KOPT-K1 (cell line): ENCODE data around the gene CDC20.
"Not testable (repeated sequence)": the region's sequence is repeated elsewhere in the genome, so short reads cannot be mapped to it uniquely, and the experiment has no call there.

ENCODE experiments used
- H3K27ac ChIP-seq: fragments of 200-600 bp; sonication (generic); 2 replicates; pipeline ENCODE4 v1.5.1; 2016; ENCODE audit warnings: antibody characterized with exemption, mild to moderate bottlenecking, low read depth, low read length; ENCODE audit not compliant: poor library complexity, severe bottlenecking
- H3K36me3 ChIP-seq: fragments of 200-600 bp; sonication (generic); 2 replicates; pipeline ENCODE4 v1.5.1; 2017; ENCODE audit warnings: antibody characterized with exemption, mild to moderate bottlenecking, low read length, moderate library complexity; ENCODE audit not compliant: insufficient read depth
- H3K9me3 ChIP-seq: fragments of 200-600 bp; sonication (generic); 2 replicates; pipeline ENCODE4 v1.5.1; 2017; ENCODE audit warnings: antibody characterized with exemption, low read length, mild to moderate bottlenecking; ENCODE audit not compliant: insufficient read depth, poor library complexity, severe bottlenecking

Gene CDC20

DNA sequence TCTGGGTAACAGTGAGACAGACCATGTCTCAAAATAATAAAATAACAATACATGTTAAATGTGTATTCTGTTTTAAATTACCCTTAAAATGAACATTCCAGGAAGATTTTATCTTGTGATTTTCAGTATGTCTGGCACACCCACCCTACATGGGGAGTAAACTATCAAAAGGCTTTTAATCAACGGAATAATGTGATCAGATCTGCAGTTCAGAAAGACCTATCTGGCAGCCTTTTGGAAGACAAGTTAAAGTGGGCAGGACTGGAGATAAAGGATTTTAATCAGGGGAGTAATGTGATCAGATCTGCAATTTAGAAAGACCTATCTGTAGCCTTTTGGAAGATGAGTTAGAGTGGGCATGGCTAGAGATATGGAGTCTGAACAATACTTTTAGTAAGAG, 20.7 kb downstream of the CDC20 start:
- Histone ChIP-seq H3K36me3 (peaks cover 33% of the 10 kb centered on the region), H3K9me3 (no peaks in the 10 kb centered on the region), H3K27ac (no peak overlapping the region)

DNA sequence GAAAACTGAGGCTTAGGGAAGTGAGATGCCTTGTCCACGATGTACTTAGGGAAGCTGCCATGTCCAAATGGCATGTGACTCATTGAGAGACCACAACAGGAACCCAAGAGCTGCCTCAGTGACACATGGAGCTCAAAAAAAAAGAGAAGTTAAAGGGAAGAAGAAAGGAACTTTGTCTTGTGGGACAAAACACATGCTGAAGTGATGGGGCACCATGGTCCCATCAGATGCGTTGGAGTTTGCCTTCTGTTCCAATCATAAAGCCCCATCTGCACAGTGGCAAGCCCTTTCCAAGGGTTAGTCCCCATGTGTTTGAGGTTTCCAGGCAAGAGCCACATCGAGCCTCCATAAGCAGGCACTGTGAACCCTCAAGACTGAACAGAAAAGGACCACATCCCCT, 22.8 kb downstream of the CDC20 start:
- Histone ChIP-seq H3K36me3 (peaks cover 55% of the 10 kb centered on the region), H3K27ac (no peak overlapping the region), H3K9me3 (no peaks in the 10 kb centered on the region)

DNA sequence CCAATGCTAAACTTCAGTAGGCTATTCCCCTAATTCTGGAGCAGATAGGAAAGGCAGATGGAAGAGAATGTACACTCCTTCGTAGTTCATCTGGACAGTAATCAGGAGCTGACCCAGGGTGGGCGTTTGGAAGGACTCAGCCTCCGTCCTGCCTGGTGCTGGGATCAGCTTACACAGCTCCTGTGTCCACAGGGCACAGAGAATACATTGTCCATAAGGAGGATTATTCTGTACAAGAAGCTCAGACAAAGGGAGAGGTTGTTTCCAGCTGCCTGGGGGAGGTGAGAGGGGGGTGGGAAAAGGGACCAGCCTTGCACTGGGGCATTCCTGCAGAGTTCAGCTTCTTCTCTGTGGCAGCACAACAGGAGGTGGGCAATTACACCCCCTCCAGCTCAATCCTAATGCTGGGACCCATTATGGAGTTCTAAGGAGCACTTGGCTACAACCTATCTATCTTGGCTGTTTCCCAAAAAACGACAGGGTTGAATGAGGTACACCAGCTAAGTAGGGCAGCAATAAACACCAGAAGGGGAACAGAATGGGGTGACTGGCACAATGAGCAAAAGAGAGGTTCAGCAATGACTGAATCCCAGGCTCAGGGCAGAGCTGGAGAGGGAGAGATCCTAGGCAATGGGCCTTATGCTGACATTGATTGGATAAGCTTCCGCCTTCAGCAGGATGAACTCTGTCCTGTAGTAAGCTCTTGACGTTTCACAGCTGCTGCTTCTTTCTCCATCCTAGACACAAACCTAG, 23.4 kb downstream of the CDC20 start:
- Histone ChIP-seq H3K36me3 (peaks cover 61% of the 10 kb centered on the region), H3K9me3 (no peaks in the 10 kb centered on the region), H3K27ac (no peak overlapping the region)

DNA sequence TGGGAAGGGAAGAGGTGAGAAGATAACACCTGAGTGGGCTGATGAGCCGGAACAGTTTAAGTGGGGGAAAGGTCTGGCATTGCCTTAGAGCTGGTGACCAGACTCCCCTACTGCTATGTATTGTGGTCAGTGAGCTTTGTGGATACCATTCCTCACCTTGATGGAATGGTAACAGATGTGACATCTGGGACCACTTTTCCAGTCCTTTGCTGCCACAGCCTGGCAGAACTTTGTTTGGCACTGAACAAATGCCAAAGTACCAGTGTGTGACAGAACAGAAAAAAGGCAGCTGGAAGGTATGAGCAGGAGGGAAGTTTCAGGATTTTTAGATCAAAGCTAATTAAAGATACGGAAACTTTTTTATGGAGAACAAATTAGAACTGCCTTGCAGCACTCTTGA, 24.7 kb downstream of the CDC20 start:
- no peak overlapping the region for H3K27ac ChIP-seq
- H3K9me3 ChIP-seq = no peaks in the 10 kb centered on the region
- peaks cover 69% of the 10 kb centered on the region for H3K36me3 ChIP-seq

DNA sequence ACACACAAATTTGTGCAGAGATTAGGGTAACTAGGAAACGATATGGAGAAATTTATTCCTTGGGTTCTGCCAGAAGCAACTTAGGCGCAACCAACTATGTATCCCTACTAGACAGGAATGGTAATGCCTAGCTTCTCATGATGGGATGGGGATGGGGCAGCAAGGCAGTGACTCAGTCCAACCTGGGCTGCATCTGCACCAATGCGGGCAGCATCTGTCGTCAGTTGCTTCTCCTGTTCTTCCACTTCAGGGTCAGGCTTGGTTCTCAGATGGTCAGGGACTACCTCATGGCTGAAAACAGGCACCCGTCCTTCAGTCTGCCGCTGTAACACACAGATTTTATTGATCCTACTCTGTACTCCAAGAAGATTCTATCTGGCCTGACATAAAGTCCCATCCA, 27.9 kb downstream of the CDC20 start:
- Histone ChIP-seq H3K9me3 (no peaks in the 10 kb centered on the region), H3K27ac (no peak overlapping the region), H3K36me3 (peaks cover 64% of the 10 kb centered on the region)

DNA sequence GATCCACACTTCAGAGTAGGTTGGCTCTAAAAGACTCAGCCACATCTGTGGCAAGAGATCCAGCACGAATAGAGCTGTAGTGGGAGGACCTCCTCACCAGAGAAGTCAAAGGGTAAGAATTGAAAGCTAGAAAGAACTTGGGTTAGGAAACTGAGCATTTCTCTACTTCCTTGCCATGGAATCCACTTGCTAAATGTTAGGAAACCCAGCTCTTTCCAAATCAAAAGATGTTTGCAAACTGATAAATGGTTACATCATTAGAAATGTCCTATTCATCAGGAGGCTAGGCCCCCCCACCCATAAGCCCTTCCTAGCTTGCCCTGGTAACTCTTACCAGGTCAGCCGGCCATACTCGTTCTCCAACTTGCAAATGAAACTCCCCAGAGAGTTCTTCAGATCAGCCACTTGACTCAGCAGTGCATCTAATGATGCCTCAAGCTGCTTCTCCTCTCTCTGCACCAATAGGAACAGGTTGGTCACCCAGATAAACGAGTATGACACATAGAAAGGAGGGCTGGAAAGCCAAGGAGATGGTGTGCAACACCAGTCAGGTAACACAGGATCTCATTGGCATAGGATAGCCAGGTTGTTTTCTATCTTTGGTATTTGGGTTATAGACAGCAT, 29.3 kb downstream of the CDC20 start:
- no peaks in the 10 kb centered on the region for H3K9me3 ChIP-seq
- peaks cover 50% of the 10 kb centered on the region for H3K36me3 ChIP-seq
- no peak overlapping the region for H3K27ac ChIP-seq

DNA sequence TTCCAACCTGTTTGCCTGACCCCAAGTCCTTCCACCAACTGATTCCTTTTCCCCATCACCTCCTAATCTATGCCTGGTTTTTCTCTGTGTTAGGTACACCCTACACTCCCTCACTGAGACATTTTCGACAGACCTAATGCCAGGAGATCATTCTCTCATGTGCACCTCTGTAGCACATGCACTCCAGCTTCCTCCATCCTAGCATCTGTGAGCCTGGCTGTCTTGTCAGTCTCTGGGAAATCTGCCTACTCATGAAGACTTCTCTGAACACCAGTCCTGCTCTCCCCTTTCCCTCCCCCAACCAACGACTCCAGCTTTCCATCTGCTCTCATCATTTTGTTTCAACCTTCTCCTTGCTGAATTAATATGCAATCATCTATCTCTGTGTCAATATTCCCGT, 29.8 kb downstream of the CDC20 start:
- Histone ChIP-seq H3K36me3 (peaks cover 44% of the 10 kb centered on the region), H3K9me3 (no peaks in the 10 kb centered on the region), H3K27ac (peak overlapping the region; percentile 84)

DNA sequence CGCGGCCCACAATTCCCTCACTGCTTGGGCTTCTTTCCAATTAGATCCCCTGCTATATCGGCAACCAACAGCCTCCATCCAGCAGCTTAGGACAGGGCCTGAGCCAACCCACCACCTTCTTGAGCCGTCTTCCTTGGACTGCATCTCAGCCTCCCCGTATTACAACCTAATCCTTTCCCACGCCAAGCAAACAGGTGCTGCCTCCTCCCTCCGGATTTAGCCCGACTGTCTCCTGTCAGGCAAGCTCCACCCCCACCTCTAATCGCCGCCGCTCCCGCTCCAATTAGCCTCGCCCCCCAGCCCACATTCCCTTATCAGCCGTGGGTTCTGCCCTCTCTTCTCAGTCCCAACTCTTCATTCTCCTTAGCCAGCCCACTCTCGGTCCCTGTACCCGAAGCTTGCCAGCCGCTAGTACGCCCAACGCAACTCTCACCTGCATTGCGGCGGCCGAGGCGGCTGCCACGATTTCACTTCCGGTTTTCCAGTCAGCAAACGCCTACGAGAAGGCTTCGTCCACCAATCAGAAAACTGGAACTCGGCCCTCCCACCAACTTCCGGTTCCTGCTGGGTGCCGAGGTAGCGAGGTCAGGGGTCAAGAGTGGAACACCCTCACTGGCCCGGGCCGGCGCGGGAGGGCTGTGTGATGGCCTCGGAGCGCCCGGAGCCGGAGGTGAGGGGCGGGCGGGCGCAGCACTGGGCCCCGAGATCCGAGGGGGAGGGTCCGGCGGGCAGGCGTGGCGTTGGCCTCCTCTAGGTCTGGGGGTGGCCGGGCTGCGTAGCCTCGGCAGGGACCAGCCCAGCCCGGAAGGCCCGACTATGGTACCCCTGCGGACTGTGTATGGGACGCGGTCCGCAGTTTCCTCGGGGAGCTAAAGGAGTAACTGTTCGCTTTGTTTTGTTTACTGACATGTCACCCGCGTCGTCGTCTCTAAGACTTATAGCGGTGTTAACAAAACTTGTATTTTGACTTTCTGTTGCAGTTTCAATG, 30.8 kb downstream of the CDC20 start, which contains the start of the genes MED8 and SZT2:
TSS of gene MED8 (minus strand) at position 475 of the 988 bp plus-strand sequence. CDS start at position 439, 36 bp downstream.
TSS of gene SZT2 (plus strand) at position 574 of the 988 bp plus-strand sequence. CDS start at position 644, 70 bp downstream.
- H3K36me3 ChIP-seq = peaks cover 34% of the 10 kb centered on the region
- peak within 1 kb of the TSS; percentile 84 for H3K27ac ChIP-seq

DNA sequence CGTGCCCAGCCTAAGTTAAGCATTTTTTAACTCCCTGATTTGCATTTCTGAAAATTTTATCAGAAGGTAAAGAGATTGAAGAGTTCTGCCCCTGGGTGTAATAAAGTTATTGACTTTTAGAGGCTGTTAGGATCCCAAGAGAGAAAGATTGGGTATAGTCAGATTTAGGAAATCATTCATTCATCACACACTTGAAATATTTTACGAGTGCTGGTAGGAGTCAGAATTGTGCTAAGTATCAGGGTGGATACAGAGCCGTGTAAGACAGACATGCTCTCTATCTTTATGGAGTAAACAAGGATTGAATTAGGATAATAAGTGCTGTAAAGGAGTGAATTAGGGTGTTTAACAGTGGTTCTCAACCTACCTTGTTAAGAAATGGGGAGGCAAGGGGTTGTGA, 33.9 kb downstream of the CDC20 start:
- no peak overlapping the region for H3K27ac ChIP-seq
- H3K36me3 ChIP-seq = peaks cover 25% of the 10 kb centered on the region
- no peaks in the 10 kb centered on the region for H3K9me3 ChIP-seq

More for the DNA sequence above, 30.8 kb downstream of the CDC20 start, which contains the start of the genes MED8 and SZT2:
- no peaks in the 10 kb centered on the region for H3K9me3 ChIP-seq

DNA sequence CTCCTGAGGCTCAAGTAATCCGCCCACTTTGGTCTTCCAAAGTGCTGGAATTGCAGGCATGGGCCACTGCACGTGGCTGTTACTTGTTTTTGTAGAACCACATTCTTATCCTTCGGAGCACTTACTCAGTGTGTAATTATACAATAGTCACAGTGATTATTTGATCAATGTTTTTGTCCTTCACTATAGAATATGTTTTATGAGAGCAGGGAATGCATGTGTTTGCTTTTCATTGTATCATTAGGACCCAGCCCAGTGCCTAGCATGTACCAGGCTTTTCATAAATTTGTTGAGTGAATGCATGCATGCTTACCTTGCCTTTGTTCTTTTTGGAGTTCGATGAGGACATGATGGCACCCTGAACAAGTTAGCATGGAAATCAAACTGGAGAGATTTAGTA, 36.7 kb downstream of the CDC20 start:
- Histone ChIP-seq H3K36me3 (peaks cover 22% of the 10 kb centered on the region), H3K27ac (no peak overlapping the region), H3K9me3 (no peaks in the 10 kb centered on the region)

DNA sequence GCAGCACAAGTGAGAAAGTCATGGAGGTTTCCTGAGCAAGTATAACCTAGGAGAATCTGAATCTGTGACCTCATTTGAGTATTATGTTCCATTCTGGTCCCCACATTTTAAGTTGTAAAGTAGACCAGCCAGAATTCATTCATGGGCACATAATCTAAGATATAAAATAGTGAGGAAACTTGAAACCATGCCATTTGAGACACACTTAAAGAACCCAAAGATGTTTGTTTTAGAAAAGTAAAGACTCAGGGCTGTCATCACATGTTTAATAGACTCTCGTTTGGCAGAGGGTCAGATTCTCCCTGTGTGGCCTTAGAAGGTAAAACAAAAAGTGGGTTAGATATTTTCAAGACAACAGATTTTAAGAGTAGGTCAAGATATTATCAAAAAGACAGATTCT, 37.3 kb downstream of the CDC20 start:
- Histone ChIP-seq H3K9me3 (no peaks in the 10 kb centered on the region), H3K27ac (no peak overlapping the region), H3K36me3 (peaks cover 22% of the 10 kb centered on the region)

DNA sequence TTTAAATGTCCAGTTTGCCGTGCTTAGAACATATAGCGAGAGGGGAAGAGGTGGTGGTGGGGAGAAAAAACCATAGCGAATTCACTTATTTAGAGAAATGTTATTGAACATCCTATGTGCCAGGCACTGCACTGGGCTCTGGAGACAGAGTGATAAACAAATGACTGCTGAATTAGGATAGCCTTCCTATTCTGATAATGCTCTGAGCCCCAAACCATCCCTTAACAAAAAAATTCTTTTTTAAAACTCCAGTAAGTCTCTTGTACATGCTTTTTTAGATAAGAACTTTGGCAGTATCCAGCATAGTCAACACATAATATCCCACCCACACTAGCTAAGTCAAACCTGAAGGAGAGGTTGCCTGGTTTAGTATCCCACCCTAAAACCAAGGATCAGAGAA, 39.4 kb downstream of the CDC20 start:
- H3K36me3 ChIP-seq = peaks cover 29% of the 10 kb centered on the region
- H3K9me3 ChIP-seq = no peaks in the 10 kb centered on the region
- no peak overlapping the region for H3K27ac ChIP-seq

DNA sequence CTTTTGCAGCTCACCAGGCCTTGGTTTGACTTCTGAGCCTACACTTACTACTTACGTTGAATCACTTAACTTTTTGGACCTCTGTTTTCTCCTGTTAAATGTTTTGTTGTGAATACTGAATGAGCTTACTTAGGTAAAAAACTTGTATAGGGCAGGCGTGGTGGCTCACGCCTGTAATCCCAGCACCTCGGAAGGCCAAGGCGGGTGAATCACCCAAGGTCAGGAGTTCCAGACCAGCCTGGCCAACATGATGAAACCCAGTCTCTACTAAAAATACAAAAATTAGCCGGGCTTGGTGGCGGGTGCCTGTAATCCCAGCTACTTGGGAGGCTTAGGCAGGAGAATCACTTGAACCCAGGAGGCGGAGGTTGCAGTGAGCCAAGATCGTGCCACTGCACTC, 41.7 kb downstream of the CDC20 start:
- peaks cover 47% of the 10 kb centered on the region for H3K36me3 ChIP-seq
- not testable (repeated sequence) for H3K9me3 ChIP-seq, H3K27ac ChIP-seq

DNA sequence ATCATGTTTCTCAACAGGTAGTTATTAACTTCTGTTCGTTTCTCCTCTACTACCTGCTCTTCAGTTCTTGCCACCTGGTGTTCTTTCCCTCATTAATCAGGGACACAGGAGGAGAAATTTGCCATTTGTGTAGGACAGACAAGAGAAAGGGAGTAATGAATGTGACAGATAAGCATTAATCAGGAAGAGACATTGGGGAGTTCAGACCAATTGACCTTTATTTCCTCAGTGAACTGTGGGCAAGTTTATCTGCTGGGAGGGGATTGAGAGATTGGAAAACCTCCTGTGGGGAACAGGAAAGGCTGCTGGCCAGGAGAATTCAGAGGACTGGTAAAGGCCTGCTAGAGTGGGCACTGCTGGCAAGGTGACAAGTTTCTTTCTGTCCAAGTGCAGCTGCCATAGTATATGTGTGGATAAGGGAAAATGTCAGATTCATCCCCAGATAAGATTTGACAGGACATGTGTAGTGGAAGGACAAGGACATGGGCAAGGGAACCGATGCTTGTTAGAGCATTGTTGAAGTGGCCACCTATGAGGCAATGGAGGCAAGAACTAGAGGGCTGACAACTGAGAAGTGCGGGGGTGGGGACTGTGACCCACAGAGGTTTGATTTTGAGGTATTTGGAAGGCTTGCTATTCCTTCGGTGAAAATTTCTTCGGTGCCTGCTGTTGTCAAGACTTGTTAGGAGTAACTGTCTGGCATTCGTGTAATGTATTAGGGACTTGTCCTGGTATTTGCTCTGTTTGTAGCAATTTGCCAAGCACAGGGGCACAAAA, 43.5 kb downstream of the CDC20 start:
- Histone ChIP-seq H3K9me3 (no peaks in the 10 kb centered on the region), H3K27ac (no peak overlapping the region), H3K36me3 (peaks cover 48% of the 10 kb centered on the region)
